GM12874 (cell line): ENCODE measurements around the gene USP17L20.
"Not testable (repeated sequence)": the region's sequence is repeated elsewhere in the genome, so short reads cannot be mapped to it uniquely, and the experiment has no call there.

Experiments
- TF ChIP-seq, protein P1 (sequence below): IDR thresholded peaks from 2 replicates; pipeline ENCODE4 v1.5.1; 2011; ENCODE audit warnings: low read depth, mild to moderate bottlenecking, control low read depth, low read length, moderate library complexity; ENCODE audit not compliant: insufficient read depth

USP17L20 gene

DNA sequence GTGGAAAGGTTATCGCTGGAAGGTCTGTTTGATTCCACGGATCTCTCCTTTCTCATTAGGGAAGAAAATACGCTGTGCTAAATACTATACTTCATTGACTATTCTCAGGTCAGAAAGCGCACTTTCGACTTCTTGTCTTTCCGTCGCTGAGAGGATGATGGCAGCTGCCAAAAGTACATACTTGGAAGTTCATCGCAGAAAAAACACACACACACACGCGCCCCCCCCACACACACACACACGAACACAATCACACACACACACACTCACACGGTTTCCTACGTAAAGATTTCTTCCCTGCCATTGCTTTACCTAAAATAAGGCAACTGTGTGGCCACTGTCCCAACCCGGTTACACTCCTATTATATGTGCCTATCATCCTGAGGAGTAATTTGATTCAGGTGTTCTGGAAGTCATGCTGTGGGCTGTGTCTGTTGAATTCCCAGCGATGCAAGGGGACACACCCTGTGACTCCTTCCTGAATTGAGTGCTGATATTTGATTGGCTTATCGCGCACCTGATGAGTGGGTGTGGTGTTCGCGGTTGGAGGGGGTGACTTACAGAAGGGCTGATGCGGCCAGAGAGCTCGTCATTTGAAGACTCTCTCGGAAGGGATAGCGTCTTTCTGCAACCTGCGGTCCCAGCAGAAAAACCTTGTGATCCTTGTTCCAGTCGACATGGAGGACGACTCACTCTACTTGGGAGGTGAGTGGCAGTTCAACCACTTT lies 9.8 kb upstream of the USP17L20 start, which contains the start of gene USP17L18:
USP17L18 (plus strand) TSS at position 678 of the 728 bp plus-strand sequence; CDS start at position 678, 0 bp downstream.
- TF ChIP-seq, protein P1, sequence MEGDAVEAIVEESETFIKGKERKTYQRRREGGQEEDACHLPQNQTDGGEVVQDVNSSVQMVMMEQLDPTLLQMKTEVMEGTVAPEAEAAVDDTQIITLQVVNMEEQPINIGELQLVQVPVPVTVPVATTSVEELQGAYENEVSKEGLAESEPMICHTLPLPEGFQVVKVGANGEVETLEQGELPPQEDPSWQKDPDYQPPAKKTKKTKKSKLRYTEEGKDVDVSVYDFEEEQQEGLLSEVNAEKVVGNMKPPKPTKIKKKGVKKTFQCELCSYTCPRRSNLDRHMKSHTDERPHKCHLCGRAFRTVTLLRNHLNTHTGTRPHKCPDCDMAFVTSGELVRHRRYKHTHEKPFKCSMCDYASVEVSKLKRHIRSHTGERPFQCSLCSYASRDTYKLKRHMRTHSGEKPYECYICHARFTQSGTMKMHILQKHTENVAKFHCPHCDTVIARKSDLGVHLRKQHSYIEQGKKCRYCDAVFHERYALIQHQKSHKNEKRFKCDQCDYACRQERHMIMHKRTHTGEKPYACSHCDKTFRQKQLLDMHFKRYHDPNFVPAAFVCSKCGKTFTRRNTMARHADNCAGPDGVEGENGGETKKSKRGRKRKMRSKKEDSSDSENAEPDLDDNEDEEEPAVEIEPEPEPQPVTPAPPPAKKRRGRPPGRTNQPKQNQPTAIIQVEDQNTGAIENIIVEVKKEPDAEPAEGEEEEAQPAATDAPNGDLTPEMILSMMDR = not testable (repeated sequence)

DNA sequence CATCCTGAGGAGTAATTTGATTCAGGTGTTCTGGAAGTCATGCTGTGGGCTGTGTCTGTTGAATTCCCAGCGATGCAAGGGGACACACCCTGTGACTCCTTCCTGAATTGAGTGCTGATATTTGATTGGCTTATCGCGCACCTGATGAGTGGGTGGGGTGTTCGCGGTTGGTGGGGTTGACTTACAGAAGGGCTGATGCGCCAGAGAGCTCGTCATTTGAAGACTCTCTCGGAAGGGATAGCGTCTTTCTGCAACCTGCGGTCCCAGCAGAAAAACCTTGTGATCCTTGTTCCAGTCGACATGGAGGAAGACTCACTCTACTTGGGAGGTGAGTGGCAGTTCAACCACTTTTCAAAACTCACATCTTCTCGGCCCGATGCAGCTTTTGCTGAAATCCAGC lies 4.8 kb upstream of the USP17L20 start, which contains the start of gene USP17L19:
USP17L19 (plus strand) TSS at position 301 of the 400 bp plus-strand sequence; CDS start at position 301, 0 bp downstream.
- TF ChIP-seq, protein P1 = not testable (repeated sequence)

GRCh38 chr4:9262572-9262971 lies 4.6 kb downstream of the USP17L20 start, which contains the start of gene USP17L21:
Gene USP17L21, plus strand, starts transcription at chr4:9262872. Its CDS starts 0 bp downstream, at chr4:9262872.
- TF ChIP-seq, protein P1 = not testable (repeated sequence)

DNA sequence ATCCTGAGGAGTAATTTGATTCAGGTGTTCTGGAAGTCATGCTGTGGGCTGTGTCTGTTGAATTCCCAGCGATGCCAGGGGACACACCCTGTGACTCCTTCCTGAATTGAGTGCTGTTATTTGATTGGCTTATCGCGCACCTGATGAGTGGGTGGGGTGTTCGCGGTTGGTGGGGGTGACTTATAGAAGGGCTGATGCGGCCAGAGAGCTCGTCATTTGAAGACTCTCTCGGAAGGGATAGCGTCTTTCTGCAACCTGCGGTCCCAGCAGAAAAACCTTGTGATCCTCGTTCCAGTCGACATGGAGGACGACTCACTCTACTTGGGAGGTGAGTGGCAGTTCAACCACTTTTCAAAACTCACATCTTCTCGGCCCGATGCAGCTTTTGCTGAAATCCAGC lies 9.4 kb downstream of the USP17L20 start, which contains the start of gene USP17L22:
USP17L22 (plus strand) TSS at position 301 of the 400 bp plus-strand sequence; CDS start at position 301, 0 bp downstream.
- TF ChIP-seq, protein P1 = not testable (repeated sequence)
